TTC549 (cell line): ENCODE data around the gene EYA2.

Experiments
- FAIRE-seq: peaks from 2 replicates; lab custom pipeline; 2012; peaks lifted over from hg19 to GRCh38; lab: Jason Lieb, UNC

The EYA2 gene

DNA sequence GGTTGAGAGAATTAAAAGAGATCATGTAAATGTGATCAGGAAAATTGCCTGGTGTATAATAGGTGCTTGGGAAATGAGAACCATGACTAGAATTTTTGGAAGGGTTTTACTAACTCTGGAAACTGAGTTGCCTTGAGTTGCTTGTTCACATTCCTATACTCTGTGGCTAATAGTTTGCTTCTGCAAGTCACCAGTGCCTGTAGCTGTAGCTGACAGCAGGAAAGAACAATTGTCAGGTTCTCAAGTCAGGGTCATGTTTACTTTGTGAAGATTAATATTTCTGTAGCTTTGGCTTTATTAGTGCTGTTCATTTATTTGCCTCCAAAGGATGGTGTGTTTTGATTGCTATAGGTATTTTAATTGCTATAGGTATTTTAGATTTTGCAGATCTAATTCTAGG is 86.5 kb downstream of the EYA2 start:
- FAIRE-seq, result no peak

DNA sequence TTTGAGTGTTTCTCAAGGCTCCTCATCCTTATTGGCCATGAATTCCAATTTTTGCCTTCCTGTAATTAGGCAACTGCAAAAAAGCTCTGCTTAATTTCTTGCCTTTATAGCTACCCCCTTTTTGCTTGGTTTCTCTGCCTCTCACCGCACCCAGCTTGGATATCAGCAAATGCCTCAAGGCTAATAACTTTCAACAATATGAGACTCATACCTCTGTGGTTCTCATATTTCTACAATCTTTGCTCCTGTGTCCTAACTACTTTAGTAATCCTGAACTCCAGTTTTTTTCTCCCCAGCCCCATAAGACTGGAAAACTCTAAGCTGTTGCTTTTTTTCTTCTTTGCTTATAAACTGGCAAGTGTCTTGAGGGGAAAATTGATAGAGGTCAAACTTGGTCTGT is 88.8 kb downstream of the EYA2 start:
- no peak for FAIRE-seq

DNA sequence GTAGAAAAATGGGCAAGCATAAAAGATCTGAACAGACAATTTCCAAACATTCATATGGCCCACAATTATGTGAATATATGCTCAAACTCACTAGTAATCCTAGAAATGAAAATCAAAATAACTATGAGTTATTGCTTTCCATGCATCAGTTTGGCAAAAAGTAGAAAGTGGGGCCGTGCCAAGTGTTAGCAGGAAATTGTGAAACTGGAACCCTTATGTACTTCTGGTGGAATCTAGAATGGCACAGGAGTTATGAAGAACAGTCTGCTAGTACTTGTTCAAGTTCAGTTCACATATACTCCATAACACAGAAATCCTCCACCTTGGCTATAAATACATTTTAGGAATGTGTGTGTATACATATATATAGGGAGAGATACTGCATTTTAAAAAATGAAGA is 89.8 kb downstream of the EYA2 start:
- FAIRE-seq, result no peak

DNA sequence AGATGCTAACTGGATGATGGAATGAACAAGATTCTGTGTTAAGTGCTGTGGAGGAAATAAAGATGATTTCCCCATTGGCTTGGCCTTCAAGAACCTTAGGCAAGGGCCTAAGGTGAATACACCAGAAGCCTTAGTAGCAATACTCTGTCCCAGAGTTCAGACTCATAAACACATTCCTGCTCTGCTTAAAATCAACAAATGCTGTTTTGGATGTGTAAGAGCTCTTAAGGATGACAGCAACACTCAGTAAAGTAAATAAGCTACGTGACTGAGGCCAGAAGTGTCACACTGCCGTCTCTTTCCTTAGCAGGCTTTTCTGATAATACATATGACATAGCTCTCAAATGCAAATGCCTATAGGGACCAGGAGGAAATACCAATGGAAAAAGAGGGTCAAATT is 90.6 kb downstream of the EYA2 start:
- FAIRE-seq, result no peak

DNA sequence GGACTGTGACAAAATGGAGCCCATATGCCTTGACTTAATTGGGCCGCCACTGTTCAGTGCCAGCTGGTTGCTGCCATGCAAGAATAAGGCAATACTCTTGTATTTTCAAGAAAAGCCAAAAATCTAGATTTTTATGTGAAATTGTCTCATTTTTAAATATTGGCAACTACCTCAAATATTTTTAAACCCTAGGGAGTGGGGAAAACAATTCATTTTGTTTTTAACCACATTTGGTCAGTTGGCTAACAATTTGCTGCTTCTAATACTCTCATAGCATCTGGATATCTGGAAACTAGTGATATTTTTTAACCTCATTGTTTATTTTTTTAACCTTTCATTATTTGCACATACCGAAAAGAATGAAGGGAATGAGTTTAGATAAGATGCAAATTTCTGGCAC is 91.0 kb downstream of the EYA2 start:
- no peak for FAIRE-seq

DNA sequence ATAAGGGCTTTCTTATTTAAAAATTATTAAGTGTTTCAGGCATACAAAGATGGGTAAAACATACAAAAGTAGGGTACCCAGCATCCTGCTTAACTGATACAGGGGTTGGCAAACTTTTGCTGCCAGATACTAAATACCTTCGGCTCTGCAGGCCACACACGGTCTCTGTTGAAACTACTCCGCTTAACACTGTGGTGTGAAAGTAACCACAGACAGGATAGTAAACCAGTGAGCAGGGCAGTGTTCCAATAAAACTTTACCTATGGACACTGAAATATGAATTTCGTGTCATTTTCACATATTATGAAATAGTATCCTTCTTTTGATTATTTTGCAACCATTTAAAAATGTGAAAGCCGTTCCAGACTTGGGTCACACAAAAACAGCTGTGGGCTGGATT is 92.4 kb downstream of the EYA2 start:
- no peak for FAIRE-seq

DNA sequence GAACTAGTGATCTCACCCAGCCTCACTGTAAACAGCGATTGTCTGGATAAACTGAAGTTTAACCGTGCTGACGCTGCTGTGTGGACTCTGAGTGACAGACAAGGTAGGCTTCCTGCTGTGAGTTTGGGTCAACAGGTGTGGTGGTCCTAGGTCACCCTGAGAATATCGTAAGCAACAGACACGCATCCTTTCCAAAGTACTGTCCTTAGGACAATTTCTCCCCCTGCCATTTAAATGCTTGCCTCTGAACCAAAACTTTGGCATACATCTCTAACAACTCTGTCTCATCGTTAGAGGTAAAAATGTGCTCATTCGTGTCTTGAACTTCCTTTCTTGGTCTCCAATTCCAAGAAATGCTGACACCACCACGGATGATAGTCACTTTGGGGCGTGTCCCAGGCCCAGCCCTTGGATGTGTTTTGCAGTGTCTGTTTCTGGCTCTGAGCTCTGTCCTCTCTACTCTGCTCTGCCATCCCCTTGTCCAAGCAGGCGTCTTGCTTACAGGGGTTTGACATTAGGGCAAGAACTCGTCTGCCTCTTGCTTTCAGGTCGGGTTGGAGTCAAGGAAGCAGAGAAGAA is 95.5 kb downstream of the EYA2 start:
- FAIRE-seq, result no peak

DNA sequence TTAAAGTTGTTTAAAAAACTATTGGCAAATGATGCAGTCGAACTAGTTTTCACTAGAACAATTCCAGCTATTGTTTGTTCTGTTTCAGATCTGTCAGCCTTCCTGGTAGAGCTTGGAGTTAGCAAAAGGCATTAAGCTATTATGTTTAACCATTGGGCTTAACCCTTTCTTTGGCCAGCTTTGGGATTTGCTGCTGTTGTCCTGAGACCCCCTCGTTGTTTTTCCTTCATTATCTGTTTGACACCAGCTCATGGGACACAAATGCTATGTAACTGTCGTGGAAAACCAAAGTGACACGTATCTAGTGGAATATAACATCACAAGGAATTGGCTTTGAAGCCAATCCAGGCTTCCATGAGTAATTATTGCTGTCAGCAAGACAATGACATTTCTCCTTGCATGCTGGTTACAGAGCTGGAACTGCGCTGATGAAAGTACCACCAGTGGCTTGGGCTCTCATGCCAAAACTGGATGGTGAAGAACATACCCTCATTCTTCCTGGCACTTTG is 96.0 kb downstream of the EYA2 start:
- FAIRE-seq, result no peak

DNA sequence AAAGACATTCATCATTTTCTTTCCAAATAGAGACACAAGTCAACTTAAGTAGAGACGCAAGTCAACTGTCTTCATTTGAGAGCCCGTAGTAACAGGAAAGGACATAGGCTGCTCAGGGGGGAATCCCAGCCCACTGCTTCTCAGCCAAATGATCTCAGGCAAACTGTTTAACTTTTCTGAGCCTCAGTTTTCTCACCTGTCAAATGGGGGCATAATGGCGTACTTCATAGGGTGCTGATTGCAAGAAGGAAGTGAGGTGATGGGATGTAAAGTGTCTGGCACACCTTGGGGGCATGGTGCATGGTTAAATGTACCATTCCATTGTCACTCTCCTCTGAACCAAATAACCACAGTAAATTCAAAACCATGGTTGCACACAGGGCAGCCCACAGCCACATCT is 96.5 kb downstream of the EYA2 start:
- FAIRE-seq, result no peak

DNA sequence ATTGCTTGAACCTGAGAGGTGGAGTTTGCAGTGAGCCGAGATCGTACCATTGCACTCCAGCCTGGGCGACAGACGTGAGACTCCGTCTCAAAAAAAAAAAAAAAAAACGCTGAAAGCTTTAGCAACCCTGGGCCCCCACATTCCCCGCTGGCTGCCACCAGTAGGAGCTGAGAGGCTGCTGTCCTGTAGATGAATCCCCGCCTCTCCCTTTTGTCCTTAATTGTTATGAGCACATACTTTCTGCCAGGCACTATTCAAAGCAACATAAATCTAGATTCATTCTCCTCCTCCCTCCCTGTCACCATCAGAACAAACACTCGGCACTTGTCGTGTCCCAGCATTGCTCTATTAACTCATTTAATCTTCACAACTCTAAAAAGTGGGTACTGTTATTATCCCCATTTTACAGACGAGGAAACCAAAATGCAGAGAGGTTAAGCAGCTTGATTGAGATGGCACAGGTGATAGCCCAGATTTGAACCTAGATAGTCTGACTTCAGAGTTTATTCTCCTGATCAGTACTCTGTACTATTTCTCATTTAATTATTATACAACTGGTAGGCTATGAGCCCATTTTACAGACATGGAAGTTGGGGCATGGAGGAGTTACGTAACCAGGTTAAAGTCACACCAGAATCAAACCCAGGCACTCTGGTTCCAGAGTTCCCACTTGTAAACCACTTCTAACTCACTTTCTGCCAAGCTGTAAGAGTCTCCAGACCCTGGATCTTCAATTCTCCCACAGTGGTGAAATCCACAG is 97.4 kb downstream of the EYA2 start:
- no peak for FAIRE-seq

DNA sequence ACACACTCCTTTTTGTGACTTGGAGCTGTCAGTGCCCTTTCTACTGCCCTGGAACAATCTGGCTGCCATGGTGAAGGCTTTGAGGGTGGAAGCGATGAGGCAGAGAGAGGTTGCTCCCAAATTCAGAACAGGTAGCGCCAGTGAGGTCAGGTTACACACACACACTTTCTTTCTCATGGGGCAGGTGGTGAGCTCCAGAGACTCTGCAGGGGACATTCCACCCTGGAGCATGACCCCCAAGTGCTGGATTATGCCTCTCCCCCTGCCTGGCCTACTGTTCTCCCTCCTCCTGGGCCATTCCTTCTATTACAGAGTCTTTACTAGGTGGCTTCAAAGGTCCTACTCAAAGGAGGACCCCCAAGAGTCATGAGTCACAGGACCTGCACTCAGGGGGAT is 98.0 kb downstream of the EYA2 start:
- no peak for FAIRE-seq

DNA sequence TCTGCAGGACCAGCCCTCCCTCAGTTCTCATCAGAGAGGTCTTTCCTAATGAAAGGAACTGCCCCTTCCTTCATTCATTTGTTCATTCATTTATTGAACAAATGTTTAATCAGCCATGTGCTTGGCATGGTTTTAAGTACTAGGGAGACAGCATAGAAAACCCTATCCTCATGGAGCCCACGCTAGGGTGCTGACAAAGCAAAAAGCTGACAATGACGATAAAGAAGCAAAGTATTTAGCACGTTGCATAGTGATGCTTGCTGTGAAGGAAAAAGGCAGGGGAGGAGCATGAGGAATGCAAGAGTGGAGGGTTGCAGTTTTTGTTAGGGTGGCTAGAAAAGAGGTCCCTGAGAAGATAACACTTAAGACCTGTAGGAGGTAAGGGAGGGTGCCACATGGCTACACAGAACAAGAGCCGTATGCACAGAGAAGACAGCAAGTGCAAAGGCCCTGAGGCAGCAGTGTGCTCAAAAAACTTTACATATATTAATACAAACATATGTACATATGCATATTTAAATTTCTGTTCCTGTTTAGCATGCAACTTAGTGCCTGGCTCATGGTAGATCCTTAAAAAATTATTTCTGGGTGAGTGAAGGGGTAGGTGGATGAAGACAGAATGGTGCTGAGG is 98.9 kb downstream of the EYA2 start:
- FAIRE-seq, result no peak

DNA sequence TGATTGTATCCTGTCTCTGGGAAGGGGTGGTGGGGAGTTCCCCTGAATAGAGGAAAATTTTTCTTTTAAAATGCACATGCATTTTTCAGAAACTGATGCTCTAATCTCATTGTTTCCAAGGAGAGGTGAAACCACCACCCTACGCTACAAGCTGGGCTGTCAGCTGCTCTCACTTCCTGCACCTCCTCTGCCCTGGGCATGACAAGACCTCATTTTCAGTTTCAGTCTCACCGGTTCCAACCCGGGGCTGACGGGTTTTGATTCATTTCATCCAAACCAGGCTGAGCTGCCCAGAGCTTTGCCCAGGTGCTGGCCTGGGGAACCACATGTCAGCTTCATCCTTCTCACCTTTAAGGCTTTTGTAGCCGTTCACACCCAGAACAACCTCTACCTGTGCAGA is 99.7 kb downstream of the EYA2 start:
- no peak for FAIRE-seq

DNA sequence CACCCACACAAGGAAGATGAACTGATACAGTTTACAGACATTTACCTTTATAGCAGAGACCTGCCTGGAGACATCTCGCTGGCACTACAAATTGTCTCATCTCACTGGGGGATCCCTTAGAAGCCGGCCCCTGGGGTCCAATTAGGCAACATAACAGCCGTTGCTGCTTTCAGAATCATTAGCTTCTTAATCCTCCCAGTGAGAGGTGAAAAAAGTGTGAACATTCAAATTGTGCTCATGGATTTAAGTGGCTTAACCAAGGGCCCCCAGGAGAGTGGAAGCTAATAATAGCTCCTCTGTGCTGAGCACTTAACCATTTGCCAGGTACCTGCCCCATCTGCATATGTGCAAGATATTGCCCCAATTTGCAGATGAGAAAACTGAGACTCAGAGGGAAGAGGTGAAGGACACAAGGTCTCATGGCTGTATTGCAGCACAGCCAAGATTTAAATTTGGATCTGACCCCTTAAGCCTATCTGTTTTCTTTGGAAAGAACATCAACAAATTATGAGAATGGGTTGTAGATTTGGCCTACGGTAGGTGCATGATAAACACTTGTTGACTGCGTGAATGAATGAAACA is 101.0 kb downstream of the EYA2 start:
- no peak for FAIRE-seq

DNA sequence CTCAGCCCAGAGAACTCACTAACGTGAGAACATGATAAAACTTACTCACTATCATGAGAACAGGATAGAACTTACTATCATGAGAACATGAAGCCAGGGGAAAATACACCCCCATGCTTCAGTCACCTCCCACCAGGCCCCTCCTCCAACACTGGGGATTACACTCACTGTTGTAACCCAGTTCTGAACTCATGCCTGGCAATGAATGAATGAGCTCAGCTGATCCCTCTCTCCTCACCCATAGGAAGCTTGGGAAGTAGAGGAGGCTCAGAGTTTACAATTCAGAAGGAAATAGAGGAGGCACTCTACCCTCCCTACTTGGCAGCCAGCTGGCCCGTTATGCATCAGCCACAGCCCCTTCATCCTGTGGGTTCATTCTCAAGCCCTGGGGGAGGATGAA is 102.5 kb downstream of the EYA2 start:
- no peak for FAIRE-seq

DNA sequence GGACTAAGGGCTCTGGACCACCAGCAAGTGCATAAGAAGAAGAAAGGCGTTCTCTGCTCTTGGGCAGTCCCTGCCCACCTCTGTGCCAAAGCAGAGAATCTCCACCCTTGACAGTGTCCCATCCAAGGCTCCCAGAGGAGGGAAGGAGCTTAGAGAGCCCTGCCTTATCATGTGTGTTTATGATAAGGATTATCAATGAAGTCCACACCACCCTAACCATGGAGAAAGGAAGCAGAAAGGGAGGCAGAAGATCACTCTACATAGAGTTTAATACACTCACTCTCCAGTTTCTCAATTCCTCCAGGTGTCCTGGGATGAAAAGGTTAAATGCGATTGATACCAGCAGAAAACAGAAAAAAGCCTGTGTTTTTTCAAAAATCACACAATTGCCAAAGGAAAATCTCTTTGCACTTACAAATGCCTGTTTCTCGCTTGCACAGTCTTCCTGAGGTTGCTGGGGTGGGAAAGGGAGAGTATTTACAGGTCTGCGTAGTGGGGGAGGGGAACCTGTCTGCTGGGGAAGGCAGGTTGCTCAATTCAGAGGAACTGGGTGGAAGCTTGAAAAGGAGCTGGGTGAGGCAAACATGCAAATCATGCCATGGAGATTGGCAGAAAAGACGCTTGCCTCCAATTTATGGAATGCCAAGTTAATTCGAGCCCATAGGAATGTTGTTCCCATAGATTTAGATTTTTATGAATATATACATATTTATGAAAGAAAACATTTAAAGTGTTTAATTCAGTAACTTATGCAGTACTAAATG is 104.0 kb downstream of the EYA2 start:
- no peak for FAIRE-seq

DNA sequence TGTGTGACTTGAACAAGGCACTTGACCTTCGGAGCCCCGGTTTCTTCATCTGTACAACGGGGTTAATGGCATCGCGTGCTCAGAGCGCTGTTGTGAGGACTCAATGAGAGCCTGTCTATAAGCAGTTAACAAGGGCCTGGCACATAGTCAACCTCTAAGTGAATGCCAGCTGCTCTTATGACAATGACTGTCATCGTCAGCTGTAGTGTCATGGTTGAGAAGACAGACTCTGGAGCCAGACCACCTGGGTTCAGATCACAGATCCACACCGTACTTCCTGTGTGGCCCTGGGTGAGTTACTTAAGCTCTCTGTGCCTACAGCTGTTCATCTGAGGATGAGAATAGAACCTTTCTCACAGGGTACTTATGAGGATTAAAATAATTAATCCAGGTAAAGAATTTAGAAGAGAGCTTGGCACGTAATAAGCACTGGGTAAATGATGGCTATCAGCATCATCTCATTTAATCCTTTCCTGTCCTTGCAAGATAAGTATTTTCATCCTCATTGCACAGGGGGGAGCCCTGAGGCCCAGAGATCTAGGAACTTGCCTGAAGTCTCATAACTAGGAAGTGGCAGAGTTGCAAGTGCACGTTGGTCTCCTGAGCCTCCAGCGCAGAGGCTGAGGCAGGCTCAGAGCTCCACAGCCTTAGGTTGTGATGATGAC is 105.3 kb downstream of the EYA2 start:
- no peak for FAIRE-seq

DNA sequence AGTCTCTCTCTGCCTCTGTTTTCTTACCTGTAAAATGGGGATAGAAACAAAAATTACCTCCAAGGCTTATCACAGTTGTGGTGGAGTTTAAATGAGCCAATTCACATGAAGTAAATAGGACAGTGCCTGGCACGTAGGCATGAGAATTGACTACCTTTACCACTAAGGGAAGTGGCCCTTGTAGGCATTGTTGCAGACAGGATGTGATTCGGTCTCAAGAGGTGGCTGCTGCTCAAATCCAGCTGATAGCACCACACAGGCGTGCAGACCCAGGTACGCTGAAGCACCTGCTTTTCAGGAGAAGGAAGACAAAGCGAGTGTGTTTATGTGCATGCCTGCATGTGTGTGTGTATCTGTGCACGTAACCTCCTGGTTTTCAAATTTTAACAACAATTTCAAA is 108.6 kb downstream of the EYA2 start:
- no peak for FAIRE-seq

DNA sequence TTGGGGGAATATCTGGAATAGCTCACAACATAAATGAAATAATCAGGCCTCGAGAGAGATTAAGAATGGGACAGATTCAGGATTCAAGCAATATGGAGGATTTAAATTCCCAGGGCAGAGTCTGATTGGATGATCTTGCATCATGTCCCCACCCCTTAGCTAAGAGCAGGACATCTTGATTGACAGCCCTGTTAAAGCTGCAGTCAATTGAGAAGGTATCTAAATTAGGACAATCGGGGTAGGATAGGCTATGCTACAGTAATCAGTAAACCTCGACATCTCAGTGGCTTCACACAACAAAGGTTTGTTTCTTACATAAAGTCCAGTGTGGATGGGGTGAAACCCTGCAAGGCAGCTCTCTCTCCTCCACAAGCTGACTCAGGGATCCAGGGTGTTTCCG is 109.5 kb downstream of the EYA2 start:
- no peak for FAIRE-seq

DNA sequence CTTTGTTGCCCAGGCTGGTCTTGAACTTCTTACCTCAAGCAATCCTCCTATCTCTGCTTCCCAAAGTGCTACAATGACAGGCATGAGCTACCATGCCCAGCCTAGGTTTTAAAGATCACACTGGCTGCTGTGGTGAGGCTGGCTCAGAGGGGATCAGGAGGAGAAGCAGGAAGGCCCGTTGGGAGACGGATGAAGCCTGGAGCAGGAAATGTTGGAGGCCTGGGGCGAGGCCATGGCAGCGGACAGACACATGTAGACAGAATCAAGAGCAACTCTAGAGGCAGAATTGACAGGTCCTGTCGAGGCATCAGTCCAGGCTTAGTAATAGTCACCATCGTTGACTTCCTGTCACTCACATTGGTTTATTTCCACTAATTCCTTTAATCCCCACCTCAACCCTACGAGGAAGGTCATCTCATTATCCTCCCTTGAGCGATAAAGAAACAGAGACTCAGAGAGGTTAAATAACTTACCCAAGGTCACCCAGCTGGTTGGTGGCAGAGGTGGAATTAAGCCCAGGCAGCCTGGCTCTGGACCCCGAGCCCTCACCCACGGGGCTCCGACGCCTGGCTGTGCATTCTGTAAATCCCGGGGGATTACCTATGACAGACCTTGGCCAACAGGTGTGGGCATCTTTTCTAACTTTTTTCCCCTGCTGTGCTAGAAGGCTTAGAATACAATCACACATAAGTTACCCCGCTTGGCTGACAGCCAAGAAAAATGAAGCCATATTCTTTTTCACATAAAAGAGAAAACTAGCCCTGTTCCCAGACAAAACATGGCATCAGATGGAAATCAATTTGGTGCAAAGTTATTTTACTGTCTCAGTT is 113.4 kb downstream of the EYA2 start:
- FAIRE-seq, result no peak

DNA sequence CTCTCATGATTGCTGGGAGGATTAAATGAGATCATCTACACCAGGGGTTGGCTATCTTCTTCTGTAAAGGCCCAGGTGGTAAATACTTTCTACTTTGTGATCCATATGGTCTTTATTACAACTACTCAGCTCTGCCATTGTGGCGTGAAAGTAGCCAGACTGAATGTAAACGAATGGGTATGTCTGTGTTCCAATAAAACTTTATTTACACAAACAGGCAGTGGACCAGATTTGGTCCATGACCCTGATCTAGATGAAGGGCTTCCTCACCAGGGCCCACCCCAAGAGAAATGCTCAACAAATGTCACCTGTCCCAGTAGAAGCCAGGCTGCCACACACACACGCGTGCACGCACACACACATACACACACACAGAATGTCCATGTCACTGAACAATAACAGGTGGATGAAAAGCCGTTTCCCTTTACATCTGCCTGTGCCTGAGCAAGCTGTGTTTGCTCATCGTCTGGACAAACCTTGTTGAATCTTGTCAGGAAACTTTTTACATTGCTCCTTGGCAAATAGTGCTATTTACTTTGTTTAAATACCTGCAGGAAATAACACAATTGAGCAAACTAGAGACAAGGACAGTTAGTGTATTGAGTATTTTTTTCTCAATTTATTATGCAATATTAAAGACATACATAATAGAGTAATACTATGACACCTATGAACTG is 114.3 kb downstream of the EYA2 start:
- FAIRE-seq, result no peak
